ENCODE data around the gene S100G. TPM values are rescaled to one million over a fixed set of nuclear protein-coding genes. Genes with fewer than 3 reads are reported as not detected.
"Not testable (repeated sequence)": the region's sequence is repeated elsewhere in the genome, so short reads cannot be mapped to it uniquely, and the experiment has no call there.

S100G gene
- total RNA-seq, 1 experiment from 2014 or later = not detected

- H3K27me3 ChIP-seq (ENCODE audit: control insufficient read depth, insufficient read depth, low read length); H3K4me3 ChIP-seq (ENCODE audit: low read depth in 2 of 2, low read length in 2 of 2); intact Hi-C loops (cut with micrococcal nuclease; ENCODE audit: unreplicated experiment); BruUV-seq (replicated peaks); H3K9me3 ChIP-seq (ENCODE audit: control insufficient read depth, insufficient read depth, low read depth, low read length); CTCF ChIA-PET; POLR2A ChIA-PET; DNase-seq (ENCODE audit: low read depth, low spot score); H3K4me1 ChIP-seq (ENCODE audit: control insufficient read depth, insufficient read depth, low read length); H3K36me3 ChIP-seq (ENCODE audit: control insufficient read depth, insufficient read depth, low read length); ATAC-seq; in situ Hi-C loops (cut with HindIII; ENCODE audit: low pct_unique_long_range_greater_than_20kb, low sequenced_read_pairs); H3K27ac ChIP-seq (ENCODE audit: low read length): not testable (repeated sequence)
Measured at GRCh38 chrX:16628511-16628910, 21.4 kb upstream of the S100G start.

- H3K27me3 ChIP-seq (ENCODE audit: control insufficient read depth, insufficient read depth, low read length) = no peaks in the 10 kb centered on the region
- intact Hi-C loops (cut with micrococcal nuclease; ENCODE audit: unreplicated experiment) (no loop called here), in situ Hi-C loops (cut with HindIII; ENCODE audit: low pct_unique_long_range_greater_than_20kb, low sequenced_read_pairs) (no loop called here)
- BruUV-seq (replicated peaks) = no TSS peak
- ChIA-PET CTCF (no interaction called here), POLR2A (no interaction called here)
- no peak for DNase-seq (ENCODE audit: low read depth, low spot score)
- no peaks in the 10 kb centered on the region for H3K36me3 ChIP-seq (ENCODE audit: control insufficient read depth, insufficient read depth, low read length)
- no peak overlapping the region for H3K27ac ChIP-seq (ENCODE audit: low read length)
- H3K4me1 ChIP-seq (ENCODE audit: control insufficient read depth, insufficient read depth, low read length) = no peaks in the 10 kb centered on the region
- no peak overlapping the region for H3K4me3 ChIP-seq (ENCODE audit: low read depth in 2 of 2, low read length in 2 of 2)
- TF ChIP-seq REST (IDR thresholded peaks at IDR 0.05; ENCODE audit: insufficient read depth in 1 of 2, low read depth in 2 of 2, low read length in 1 of 2) = no peak
- no peak for TF ChIP-seq POLR2AphosphoS5 (IDR thresholded peaks at IDR 0.05; ENCODE audit: low read depth, low read length)
- TF ChIP-seq SIN3A (IDR thresholded peaks at IDR 0.05; ENCODE audit: borderline replicate concordance, insufficient read depth, low read depth, low read length) = no peak
- TF ChIP-seq CTCF (IDR thresholded peaks at IDR 0.05) = no peak
- no peak for TF ChIP-seq TCF7L2 (IDR thresholded peaks at IDR 0.05; ENCODE audit: low read depth, low read length)
- ATAC-seq = no peak
- H3K9me3 ChIP-seq (ENCODE audit: control insufficient read depth, insufficient read depth, low read depth, low read length) = no peaks in the 10 kb centered on the region
Measured at GRCh38 chrX:16628946-16629595, 20.9 kb upstream of the S100G start.

- ChIA-PET POLR2A (no interaction called here), CTCF (no interaction called here)
- no peak for TF ChIP-seq REST (IDR thresholded peaks at IDR 0.05; ENCODE audit: insufficient read depth in 1 of 2, low read depth in 2 of 2, low read length in 1 of 2)
- TF ChIP-seq POLR2AphosphoS5 (IDR thresholded peaks at IDR 0.05; ENCODE audit: low read depth, low read length) = no peak
- intact Hi-C loops (cut with micrococcal nuclease; ENCODE audit: unreplicated experiment) (no loop called here), in situ Hi-C loops (cut with HindIII; ENCODE audit: low pct_unique_long_range_greater_than_20kb, low sequenced_read_pairs) (no loop called here)
- no peaks in the 10 kb centered on the region for H3K4me1 ChIP-seq (ENCODE audit: control insufficient read depth, insufficient read depth, low read length)
- H3K27me3 ChIP-seq (ENCODE audit: control insufficient read depth, insufficient read depth, low read length) = no peaks in the 10 kb centered on the region
- no peak for ATAC-seq
- H3K27ac ChIP-seq (ENCODE audit: low read length) = no peak overlapping the region
- no TSS peak for BruUV-seq (replicated peaks)
- H3K4me3 ChIP-seq (ENCODE audit: low read depth in 2 of 2, low read length in 2 of 2) = no peak overlapping the region
- H3K9me3 ChIP-seq (ENCODE audit: control insufficient read depth, insufficient read depth, low read depth, low read length) = no peaks in the 10 kb centered on the region
- DNase-seq (ENCODE audit: low read depth, low spot score) = no peak
- no peaks in the 10 kb centered on the region for H3K36me3 ChIP-seq (ENCODE audit: control insufficient read depth, insufficient read depth, low read length)
Measured at GRCh38 chrX:16629909-16630308, 20.0 kb upstream of the S100G start.
